Measurements from ENCODE around the gene CEP126.

DNA sequence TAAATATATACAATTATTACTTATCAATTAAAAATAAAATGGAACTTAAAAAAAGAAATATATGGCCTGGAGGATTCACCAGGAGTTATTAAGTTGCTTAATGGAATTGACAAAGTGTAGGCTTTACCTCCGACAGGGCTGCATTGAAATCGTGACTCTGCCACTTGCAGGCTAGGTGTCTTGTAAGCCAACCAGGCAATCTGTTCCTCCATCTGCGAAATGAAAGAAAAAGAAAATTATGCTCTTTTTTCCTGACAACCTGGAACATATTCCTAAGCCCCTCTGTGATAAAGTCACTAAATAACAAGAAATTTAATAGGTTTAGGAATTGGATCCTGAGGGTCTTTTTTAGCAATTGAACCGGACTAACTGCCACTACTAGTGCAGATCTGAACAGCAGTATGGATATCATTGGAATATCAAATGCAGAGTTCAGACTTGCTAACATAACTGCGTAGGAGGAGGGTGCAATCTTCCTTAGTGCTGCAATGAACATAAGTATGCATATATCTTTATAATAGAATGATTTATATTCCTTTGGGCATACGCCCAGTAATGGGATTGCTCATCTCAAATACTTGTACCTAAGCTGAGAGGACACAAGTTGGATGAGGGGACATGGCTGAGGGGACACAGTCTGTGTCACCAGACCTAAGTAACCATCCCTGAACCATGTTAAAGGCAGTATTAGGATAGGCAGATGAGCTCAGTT is 42.5 kb upstream of the CEP126 start:
- TF ChIP-seq, protein P1, sequence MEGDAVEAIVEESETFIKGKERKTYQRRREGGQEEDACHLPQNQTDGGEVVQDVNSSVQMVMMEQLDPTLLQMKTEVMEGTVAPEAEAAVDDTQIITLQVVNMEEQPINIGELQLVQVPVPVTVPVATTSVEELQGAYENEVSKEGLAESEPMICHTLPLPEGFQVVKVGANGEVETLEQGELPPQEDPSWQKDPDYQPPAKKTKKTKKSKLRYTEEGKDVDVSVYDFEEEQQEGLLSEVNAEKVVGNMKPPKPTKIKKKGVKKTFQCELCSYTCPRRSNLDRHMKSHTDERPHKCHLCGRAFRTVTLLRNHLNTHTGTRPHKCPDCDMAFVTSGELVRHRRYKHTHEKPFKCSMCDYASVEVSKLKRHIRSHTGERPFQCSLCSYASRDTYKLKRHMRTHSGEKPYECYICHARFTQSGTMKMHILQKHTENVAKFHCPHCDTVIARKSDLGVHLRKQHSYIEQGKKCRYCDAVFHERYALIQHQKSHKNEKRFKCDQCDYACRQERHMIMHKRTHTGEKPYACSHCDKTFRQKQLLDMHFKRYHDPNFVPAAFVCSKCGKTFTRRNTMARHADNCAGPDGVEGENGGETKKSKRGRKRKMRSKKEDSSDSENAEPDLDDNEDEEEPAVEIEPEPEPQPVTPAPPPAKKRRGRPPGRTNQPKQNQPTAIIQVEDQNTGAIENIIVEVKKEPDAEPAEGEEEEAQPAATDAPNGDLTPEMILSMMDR (IDR thresholded peaks at IDR 0.05) = no peak
- TF ChIP-seq POLR2A (IDR thresholded peaks at IDR 0.05) = no peak
